K562 (cell line): Measurements from ENCODE around the gene OGT. TPM values are rescaled to one million over a fixed set of nuclear protein-coding genes. Genes with fewer than 3 reads are reported as not detected.

Experiments used
- ATAC-seq: fragments of 200-7000 bp; cut with Tn5 transposase; 3 replicates; pipeline ENCODE4 v1.9.1; 2020; ENCODE audit warnings: moderate library complexity
- BruUV-seq: library from RNA; stranded (reverse); fragments of 400-500 nt; replicated peaks from 2 replicates; lab custom pipeline; 2021; lab: Mats Ljungman, UMichigan
- CTCF ChIA-PET: fragments of 300-600 bp; formaldehyde crosslinking; extraction: SDS; loops from one replicate; lab custom pipeline; 2021; ENCODE audit warnings: low intra/inter-chr PET ratio; lab: Yijun Ruan, JAX
- POLR2A ChIA-PET: fragments of 300-600, 350-650 bp; sonication (Branson Sonifier 250); formaldehyde crosslinking; extraction: SDS; loops from one replicate; lab custom pipeline; 2021; ENCODE audit warnings: antibody characterized with exemption, inconsistent platforms; lab: Yijun Ruan, JAX
- DNase-seq, 4 experiments: peaks; one replicate each; pipeline versions ENCODE4 v3.0.0 to v3.0.0-alpha.2; 2011 to 2018; ENCODE audit warnings: low spot score in 3 of 4, mixed read lengths in 3 of 4; ENCODE audit errors: extremely low read depth in 1 of 4
- FAIRE-seq: peaks from 2 replicates; lab custom pipeline; 2011; peaks lifted over from hg19 to GRCh38; lab: Jason Lieb, UNC
- H2AFZ ChIP-seq: 2 replicates; pipeline ENCODE4 v1.6.0; 2011; ENCODE audit warnings: low read depth, low read length, control low read depth, inconsistent platforms
- H3K27ac ChIP-seq: fragments of 200-600 bp; 3 replicates; pipeline ENCODE4 v1.8.0; 2011; ENCODE audit warnings: low read depth, mild to moderate bottlenecking, control low read depth, inconsistent platforms, low read length, moderate library complexity, mixed read lengths; ENCODE audit errors: extremely low read depth
- H3K27me3 ChIP-seq, 2 experiments: fragments of 300-600 bp in 1 of 2; 2 replicates in 1 of 2; 3 replicates in 1 of 2; pipeline versions ENCODE4 v1.6.0 to v1.8.0; 2011; ENCODE audit warnings: inconsistent platforms in 2 of 2, low read length in 2 of 2, mild to moderate bottlenecking in 1 of 2, mixed read lengths in 1 of 2, moderate library complexity in 1 of 2; ENCODE audit not compliant: control insufficient read depth in 2 of 2, insufficient read depth in 2 of 2
- H3K36me3 ChIP-seq: fragments of 300-600 bp; 3 replicates; pipeline ENCODE4 v1.8.0; 2011; ENCODE audit warnings: mild to moderate bottlenecking, low read length, inconsistent platforms; ENCODE audit not compliant: control insufficient read depth, insufficient read depth
- H3K4me1 ChIP-seq, 2 experiments: fragments of 200-600 bp in 1 of 2; replicated peaks in 1 of 2; 2 replicates in 1 of 2; 3 replicates in 1 of 2; pipeline versions ENCODE4 v1.5.1 to v1.8.0; 2011; ENCODE audit warnings: inconsistent platforms in 2 of 2, low read length in 2 of 2, mild to moderate bottlenecking in 1 of 2, mixed read lengths in 1 of 2, moderate library complexity in 1 of 2; ENCODE audit not compliant: control insufficient read depth in 2 of 2, insufficient read depth in 2 of 2
- H3K4me2 ChIP-seq: 2 replicates; pipeline ENCODE4 v1.6.1; 2011; ENCODE audit warnings: low read length, control low read depth, inconsistent platforms, mixed read lengths; ENCODE audit not compliant: insufficient read depth
- H3K4me3 ChIP-seq: fragments of 200-600 bp; sonication (generic), shearing (Covaris generic); 2 replicates; pipeline ENCODE4 v1.5.1; 2016; ENCODE audit warnings: control low read depth, inconsistent platforms
- H3K79me2 ChIP-seq: fragments of 200-600 bp; 3 replicates; pipeline ENCODE4 v1.8.0; 2011; ENCODE audit warnings: low read length, inconsistent platforms; ENCODE audit not compliant: control insufficient read depth, insufficient read depth
- H3K9ac ChIP-seq, 2 experiments: 2 replicates each; pipeline versions ENCODE4 v1.6.0 to v1.6.1; 2011; ENCODE audit warnings: low read depth in 2 of 2, low read length in 2 of 2, control low read depth in 1 of 2, inconsistent platforms in 1 of 2, mild to moderate bottlenecking in 1 of 2, mixed read lengths in 1 of 2; ENCODE audit not compliant: insufficient read depth in 1 of 2
- H3K9me1 ChIP-seq: one replicate; pipeline ENCODE4 v1.6.0; 2011; ENCODE audit warnings: inconsistent platforms, mild to moderate bottlenecking, low read length, moderate library complexity; ENCODE audit not compliant: control insufficient read depth, insufficient read depth
- H3K9me3 ChIP-seq: replicated peaks from 2 replicates; pipeline ENCODE4 v1.5.1; 2011; ENCODE audit warnings: low read depth, low read length, inconsistent platforms; ENCODE audit not compliant: control insufficient read depth, insufficient read depth
- H4K20me1 ChIP-seq: replicated peaks from 2 replicates; pipeline ENCODE4 v1.6.1; 2011; ENCODE audit warnings: low read length, inconsistent platforms, mixed read lengths; ENCODE audit not compliant: control insufficient read depth, insufficient read depth
- MEIS2 ChIP-seq: fragments of 450-650 bp; IDR thresholded peaks from 2 replicates; pipeline ENCODE4 v1.6.1; 2014; ENCODE audit warnings: mild to moderate bottlenecking; ENCODE audit not compliant: partially characterized antibody
- ZBTB40 ChIP-seq, 2 experiments: fragments of 450-650 bp in 1 of 2; sonication (generic) in 1 of 2; formaldehyde crosslinking in 1 of 2; IDR thresholded peaks; 2 replicates each; pipeline versions ENCODE4 v1.7.1 to v1.9.0; 2016 to 2022; ENCODE audit warnings: inconsistent platforms in 1 of 2, mild to moderate bottlenecking in 1 of 2, missing genetic modification reagents in 1 of 2
- WGBS: fragments of 100-300 bp; shearing (Covaris generic); methylation state at CpG from one replicate; pipeline ENCODE4 v1.1.6; 2016; ENCODE audit warnings: low coverage, mixed read lengths; ENCODE audit not compliant: insufficient coverage; ENCODE audit errors: missing lambda C conversion rate; 5-methylcytosine and 5-hydroxymethylcytosine counted together
- in situ Hi-C: fragments of 300-500 bp; cut with MboI; formaldehyde crosslinking; loops from 4 replicates; pipeline ENCODE4 v1.15.0; 2018; ENCODE audit warnings: inconsistent platforms, mixed read lengths
- intact Hi-C: fragments of 100-400 bp; cut with micrococcal nuclease; formaldehyde crosslinking; loops from 2 replicates; pipeline ENCODE4 v1.14.2; 2022
- polyA plus RNA-seq, 8 experiments: library from polyadenylated mRNA; depleted of rRNA in 4 of 8; stranded (reverse) in 5 of 8; unstranded in 3 of 8; fragments of >200 nt; fragmentation: Nextera tagmentation in 2 of 8; fragmentation: Illumina TruSeq in 1 of 8; extraction: Ambion mirVana in 2 of 8; extraction: Trizol in 1 of 8; gene quantifications; 2 replicates each; pipeline versions ENCODE4 v1.2.1 to v1.2.3, GENCODE V29; 2011 to 2014; ENCODE audit warnings: inconsistent platforms in 1 of 8, missing spikeins in 1 of 8
- small RNA-seq: library from RNA; depleted of rRNA; stranded (forward); fragments of <200 nt; gene quantifications from one replicate; pipeline ENCODE3, GENCODE V24; 2014
- total RNA-seq, 7 experiments: library from RNA; depleted of rRNA in 6 of 7; stranded (reverse); fragments of >200 nt in 6 of 7; fragmentation: Illumina TruSeq in 2 of 7; extraction: Trizol in 2 of 7; gene quantifications; 2 replicates each; pipeline versions ENCODE4 v1.2.1 to v1.2.3, GENCODE V29; 2011 to 2021; ENCODE audit warnings: low replicate concordance in 1 of 7

OGT gene
- total and polyA plus RNA-seq, 9 of the 15 experiments (the other 6 are each of a cell fraction or from before 2014, with no cell fraction given) = 38.9 to 347 (median 117) TPM

- Histone ChIP-seq H3K27ac (no peak overlapping the region), H3K36me3 (no peaks in the 10 kb centered on the region), H3K9ac (no peak overlapping the region), H3K79me2 (no peaks in the 10 kb centered on the region), H3K9me3 (no peaks in the 10 kb centered on the region), H3K4me1 (peaks cover 2 to 4% of the 10 kb centered on the region in 2 experiments; a peak in 2 of 5 replicates), H3K27me3 (peaks cover 0 to 4% of the 10 kb centered on the region in 2 experiments; a peak in 2 of 5 replicates), H3K4me2 (no peak overlapping the region), H3K4me3 (no peak overlapping the region), H2AFZ (no peak overlapping the region), H3K9me1 (no peaks in the 10 kb centered on the region), H4K20me1 (no peaks in the 10 kb centered on the region)
- no peak for ATAC-seq
- no TSS peak for BruUV-seq
- WGBS = 31% methylated on average over 5 of the region's 5 CpGs
- no peak for DNase-seq
- in situ Hi-C loops = no loop called here
- ChIA-PET CTCF (no interaction called here), POLR2A (no interaction called here)
- intact Hi-C loops = no loop called here
- no peak for FAIRE-seq
- TF ChIP-seq ZBTB40 (IDR thresholded peaks at IDR 0.05) (0 out of 2 replicates have a peak, but pooled peaks have one; percentile 20), ZBTB40 (CRISPR knock-in tag; IDR thresholded peaks at IDR 0.05) (no peak), MEIS2 (no peak)
These were observed 92.6 kb downstream of the OGT start for GRCh38 chrX:71625471-71625870.

Small RNAs within 50 kb of the gene (small RNA-seq; reads per million reads assigned to genes)
- not detected for gene RF00019

Other genes starting within 250 kb of the OGT start
- gene NONO, start 249.5 kb upstream of the OGT start, total RNA-seq (2014; rRNA removed) = 391 and 416 TPM in 2 replicates
- gene NONO, start 249.5 kb upstream of the OGT start, total RNA-seq (2014; rRNA removed; fragmentation: Illumina TruSeq; extraction: Trizol) = 451 and 452 TPM in 2 replicates
- 483 and 534 TPM in 2 replicates for gene NONO, start 249.5 kb upstream of the OGT start, total RNA-seq (2015; rRNA removed; fragmentation: Illumina TruSeq; extraction: Trizol)
- gene NONO, start 249.5 kb upstream of the OGT start, total RNA-seq (2021) = 415 and 475 TPM in 2 replicates
- gene NONO, start 249.5 kb upstream of the OGT start, polyA plus RNA-seq (2011; rRNA removed) = 499 and 555 TPM in 2 replicates
- gene NONO, start 249.5 kb upstream of the OGT start, polyA plus RNA-seq (2014; fragmentation: Illumina TruSeq; extraction: Trizol) = 626 and 651 TPM in 2 replicates
- 100 to 1,000 TPM; 353 to 392 TPM for gene NONO, start 249.5 kb upstream of the OGT start, polyA plus RNA-seq (2014; fragmentation: Nextera tagmentation; extraction: Ambion mirVana)
- gene NONO, start 249.5 kb upstream of the OGT start, polyA plus RNA-seq (2014; rRNA removed) = 333 and 355 TPM in 2 replicates
- gene ITGB1BP2, start 231.4 kb upstream of the OGT start, total RNA-seq (2014; rRNA removed) = 0.98 and 4.0 TPM in 2 replicates
- gene ITGB1BP2, start 231.4 kb upstream of the OGT start, total RNA-seq (2014; rRNA removed; fragmentation: Illumina TruSeq; extraction: Trizol) = 1.4 and 1.9 TPM in 2 replicates
- 1.9 and 2.0 TPM in 2 replicates for gene ITGB1BP2, start 231.4 kb upstream of the OGT start, total RNA-seq (2015; rRNA removed; fragmentation: Illumina TruSeq; extraction: Trizol)
- gene ITGB1BP2, start 231.4 kb upstream of the OGT start, total RNA-seq (2021) = 1.8 and 2.6 TPM in 2 replicates
- 2.6 TPM in 2 replicates for gene ITGB1BP2, start 231.4 kb upstream of the OGT start, polyA plus RNA-seq (2011; rRNA removed)
- gene ITGB1BP2, start 231.4 kb upstream of the OGT start, polyA plus RNA-seq (2014; fragmentation: Illumina TruSeq; extraction: Trizol) = 1.1 and 1.6 TPM in 2 replicates
- 1 to 10 TPM; 1.6 to 1.9 TPM for gene ITGB1BP2, start 231.4 kb upstream of the OGT start, polyA plus RNA-seq (2014; fragmentation: Nextera tagmentation; extraction: Ambion mirVana)
- gene ITGB1BP2, start 231.4 kb upstream of the OGT start, polyA plus RNA-seq (2014; rRNA removed) = 2.1 and 4.0 TPM in 2 replicates
- gene TAF1, start 166.7 kb upstream of the OGT start, total RNA-seq (2014; rRNA removed) = 44.6 and 47.7 TPM in 2 replicates
- 45.1 and 50.5 TPM in 2 replicates for gene TAF1, start 166.7 kb upstream of the OGT start, total RNA-seq (2014; rRNA removed; fragmentation: Illumina TruSeq; extraction: Trizol)
- gene TAF1, start 166.7 kb upstream of the OGT start, total RNA-seq (2015; rRNA removed; fragmentation: Illumina TruSeq; extraction: Trizol) = 38.1 and 39.2 TPM in 2 replicates
- 37.3 and 42.6 TPM in 2 replicates for gene TAF1, start 166.7 kb upstream of the OGT start, total RNA-seq (2021)
- gene TAF1, start 166.7 kb upstream of the OGT start, polyA plus RNA-seq (2011; rRNA removed) = 16.3 and 23.1 TPM in 2 replicates
- 39.2 and 41.2 TPM in 2 replicates for gene TAF1, start 166.7 kb upstream of the OGT start, polyA plus RNA-seq (2014; fragmentation: Illumina TruSeq; extraction: Trizol)
- 10 to 100 TPM in 1 of 2 experiments, 1 to 10 TPM in 1; 6.4 to 10.5 TPM for gene TAF1, start 166.7 kb upstream of the OGT start, polyA plus RNA-seq (2014; fragmentation: Nextera tagmentation; extraction: Ambion mirVana)
- 27.8 and 32.7 TPM in 2 replicates for gene TAF1, start 166.7 kb upstream of the OGT start, polyA plus RNA-seq (2014; rRNA removed)
- 0.45 and 0.86 TPM in 2 replicates for gene GCNA, start 45.3 kb downstream of the OGT start, total RNA-seq (2014; rRNA removed)
- 0.77 and 0.87 TPM in 2 replicates for gene GCNA, start 45.3 kb downstream of the OGT start, total RNA-seq (2014; rRNA removed; fragmentation: Illumina TruSeq; extraction: Trizol)
- gene GCNA, start 45.3 kb downstream of the OGT start, total RNA-seq (2015; rRNA removed; fragmentation: Illumina TruSeq; extraction: Trizol) = 1.2 and 1.4 TPM in 2 replicates
- gene GCNA, start 45.3 kb downstream of the OGT start, total RNA-seq (2021) = 0.47 and 0.58 TPM in 2 replicates
- gene GCNA, start 45.3 kb downstream of the OGT start, polyA plus RNA-seq (2011; rRNA removed) = 0.85 and 1.3 TPM in 2 replicates
- gene GCNA, start 45.3 kb downstream of the OGT start, polyA plus RNA-seq (2014; fragmentation: Illumina TruSeq; extraction: Trizol) = 0.42 and 1.1 TPM in 2 replicates
- gene GCNA, start 45.3 kb downstream of the OGT start, polyA plus RNA-seq (2014; fragmentation: Nextera tagmentation; extraction: Ambion mirVana) = under 1 TPM; 0.27 to 0.64 TPM
- gene GCNA, start 45.3 kb downstream of the OGT start, polyA plus RNA-seq (2014; rRNA removed) = 1.3 and 1.5 TPM in 2 replicates
- not detected in 2 replicates for gene CXCR3, start 85.4 kb downstream of the OGT start, total RNA-seq (2014; rRNA removed)
- not detected in 2 replicates for gene CXCR3, start 85.4 kb downstream of the OGT start, total RNA-seq (2014; rRNA removed; fragmentation: Illumina TruSeq; extraction: Trizol)
- gene CXCR3, start 85.4 kb downstream of the OGT start, total RNA-seq (2015; rRNA removed; fragmentation: Illumina TruSeq; extraction: Trizol) = not detected in 2 replicates
- not detected in 2 replicates for gene CXCR3, start 85.4 kb downstream of the OGT start, total RNA-seq (2021)
- gene CXCR3, start 85.4 kb downstream of the OGT start, polyA plus RNA-seq (2011; rRNA removed) = not detected in 2 replicates
- not detected in 2 replicates for gene CXCR3, start 85.4 kb downstream of the OGT start, polyA plus RNA-seq (2014; fragmentation: Illumina TruSeq; extraction: Trizol)
- gene CXCR3, start 85.4 kb downstream of the OGT start, polyA plus RNA-seq (2014; fragmentation: Nextera tagmentation; extraction: Ambion mirVana) = not detected
- gene CXCR3, start 85.4 kb downstream of the OGT start, polyA plus RNA-seq (2014; rRNA removed) = not detected in 2 replicates
- gene CXorf49, start 185.2 kb downstream of the OGT start, total RNA-seq (2014; rRNA removed) = not detected in 2 replicates
- not detected in 2 replicates for gene CXorf49, start 185.2 kb downstream of the OGT start, total RNA-seq (2014; rRNA removed; fragmentation: Illumina TruSeq; extraction: Trizol)
- not detected in 2 replicates for gene CXorf49, start 185.2 kb downstream of the OGT start, total RNA-seq (2015; rRNA removed; fragmentation: Illumina TruSeq; extraction: Trizol)
- gene CXorf49, start 185.2 kb downstream of the OGT start, total RNA-seq (2021) = not detected in 2 replicates
- not detected in 2 replicates for gene CXorf49, start 185.2 kb downstream of the OGT start, polyA plus RNA-seq (2011; rRNA removed)
- gene CXorf49, start 185.2 kb downstream of the OGT start, polyA plus RNA-seq (2014; fragmentation: Illumina TruSeq; extraction: Trizol) = not detected in 2 replicates
- gene CXorf49, start 185.2 kb downstream of the OGT start, polyA plus RNA-seq (2014; fragmentation: Nextera tagmentation; extraction: Ambion mirVana) = not detected
- not detected in 2 replicates for gene CXorf49, start 185.2 kb downstream of the OGT start, polyA plus RNA-seq (2014; rRNA removed)
- gene CXorf49B, start 230.2 kb downstream of the OGT start, total RNA-seq (2014; rRNA removed) = not detected in 2 replicates
- gene CXorf49B, start 230.2 kb downstream of the OGT start, total RNA-seq (2014; rRNA removed; fragmentation: Illumina TruSeq; extraction: Trizol) = not detected in 2 replicates
- gene CXorf49B, start 230.2 kb downstream of the OGT start, total RNA-seq (2015; rRNA removed; fragmentation: Illumina TruSeq; extraction: Trizol) = not detected in 2 replicates
- not detected in 2 replicates for gene CXorf49B, start 230.2 kb downstream of the OGT start, total RNA-seq (2021)
- not detected in 2 replicates for gene CXorf49B, start 230.2 kb downstream of the OGT start, polyA plus RNA-seq (2011; rRNA removed)
- not detected in 2 replicates for gene CXorf49B, start 230.2 kb downstream of the OGT start, polyA plus RNA-seq (2014; fragmentation: Illumina TruSeq; extraction: Trizol)
- not detected for gene CXorf49B, start 230.2 kb downstream of the OGT start, polyA plus RNA-seq (2014; fragmentation: Nextera tagmentation; extraction: Ambion mirVana)
- gene CXorf49B, start 230.2 kb downstream of the OGT start, polyA plus RNA-seq (2014; rRNA removed) = not detected in 2 replicates